Calu3 (cell line): ENCODE measurements around the gene SUGP1. TPM values are rescaled to one million over a fixed set of nuclear protein-coding genes. Genes with fewer than 3 reads are reported as not detected.

ENCODE experiments used
- BruUV-seq: library from RNA; stranded (reverse); fragments of 400-500 nt; replicated peaks from 2 replicates; lab custom pipeline; 2021; lab: Mats Ljungman, UMichigan
- CTCF ChIA-PET: fragments of 300-600 bp; sonication (Branson Sonifier 250); formaldehyde crosslinking; loops from one replicate; lab custom pipeline; 2022; ENCODE audit warnings: antibody characterized with exemption; lab: Charles Lee
- DNase-seq: peaks from one replicate; pipeline ENCODE4 v3.0.0; 2022
- H3K27ac Mint-ChIP-seq: one replicate; pipeline ENCODE4 v1.8.0; 2022; ENCODE audit warnings: mixed read lengths; ENCODE audit not compliant: unreplicated experiment
- H3K27me3 Mint-ChIP-seq: one replicate; pipeline ENCODE4 v1.8.0; 2022; ENCODE audit warnings: mixed read lengths; ENCODE audit not compliant: unreplicated experiment
- H3K36me3 Mint-ChIP-seq: one replicate; pipeline ENCODE4 v1.8.0; 2022; ENCODE audit warnings: mild to moderate bottlenecking, moderate library complexity, mixed read lengths; ENCODE audit not compliant: insufficient read depth, unreplicated experiment
- H3K4me1 Mint-ChIP-seq: one replicate; pipeline ENCODE4 v1.8.0; 2022; ENCODE audit warnings: mild to moderate bottlenecking, low read depth, mixed read lengths; ENCODE audit not compliant: unreplicated experiment
- H3K4me3 Mint-ChIP-seq: one replicate; pipeline ENCODE4 v1.8.0; 2022; ENCODE audit warnings: mild to moderate bottlenecking, low read depth, moderate library complexity, mixed read lengths; ENCODE audit not compliant: unreplicated experiment
- H3K9me3 Mint-ChIP-seq: one replicate; pipeline ENCODE4 v1.8.0; 2022; ENCODE audit warnings: low read depth, mixed read lengths; ENCODE audit not compliant: unreplicated experiment
- intact Hi-C: fragments of 100-400 bp; cut with micrococcal nuclease; formaldehyde crosslinking; loops from one replicate; pipeline ENCODE4 v1.10.0; 2022; ENCODE audit not compliant: unreplicated experiment
- total RNA-seq: library from RNA; stranded (reverse); gene quantifications from 2 replicates; pipeline ENCODE4 v1.2.3, GENCODE V29; 2022
- TF ChIP-seq, protein P1 (sequence below): fragments of 200-600 bp; IDR thresholded peaks from one replicate; pipeline ENCODE4 v1.8.0; 2022; ENCODE audit warnings: antibody characterized with exemption; ENCODE audit not compliant: unreplicated experiment

SUGP1 gene
- total RNA-seq, 1 experiment from 2014 or later, result 41.3 TPM

GRCh38 chr19:19278315-19278714 is 42.0 kb downstream of the SUGP1 start:
- peaks cover 5% of the 10 kb centered on the region for H3K36me3 Mint-ChIP-seq
- peaks cover 8% of the 10 kb centered on the region for H3K27me3 Mint-ChIP-seq
- intact Hi-C loops, result no loop called here
- no peak overlapping the region for H3K4me3 Mint-ChIP-seq
- no TSS peak for BruUV-seq
- TF ChIP-seq, protein P1, sequence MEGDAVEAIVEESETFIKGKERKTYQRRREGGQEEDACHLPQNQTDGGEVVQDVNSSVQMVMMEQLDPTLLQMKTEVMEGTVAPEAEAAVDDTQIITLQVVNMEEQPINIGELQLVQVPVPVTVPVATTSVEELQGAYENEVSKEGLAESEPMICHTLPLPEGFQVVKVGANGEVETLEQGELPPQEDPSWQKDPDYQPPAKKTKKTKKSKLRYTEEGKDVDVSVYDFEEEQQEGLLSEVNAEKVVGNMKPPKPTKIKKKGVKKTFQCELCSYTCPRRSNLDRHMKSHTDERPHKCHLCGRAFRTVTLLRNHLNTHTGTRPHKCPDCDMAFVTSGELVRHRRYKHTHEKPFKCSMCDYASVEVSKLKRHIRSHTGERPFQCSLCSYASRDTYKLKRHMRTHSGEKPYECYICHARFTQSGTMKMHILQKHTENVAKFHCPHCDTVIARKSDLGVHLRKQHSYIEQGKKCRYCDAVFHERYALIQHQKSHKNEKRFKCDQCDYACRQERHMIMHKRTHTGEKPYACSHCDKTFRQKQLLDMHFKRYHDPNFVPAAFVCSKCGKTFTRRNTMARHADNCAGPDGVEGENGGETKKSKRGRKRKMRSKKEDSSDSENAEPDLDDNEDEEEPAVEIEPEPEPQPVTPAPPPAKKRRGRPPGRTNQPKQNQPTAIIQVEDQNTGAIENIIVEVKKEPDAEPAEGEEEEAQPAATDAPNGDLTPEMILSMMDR, result no peak
- no peak overlapping the region for H3K27ac Mint-ChIP-seq
- no peak for DNase-seq
- CTCF ChIA-PET, result no interaction called here
- no peaks in the 10 kb centered on the region for H3K4me1 Mint-ChIP-seq
- H3K9me3 Mint-ChIP-seq, result no peaks in the 10 kb centered on the region

- no peak for DNase-seq
- Mint-ChIP-seq H3K27ac (no peak overlapping the region), H3K4me1 (no peaks in the 10 kb centered on the region), H3K36me3 (peaks cover 5% of the 10 kb centered on the region), H3K27me3 (peaks cover 23% of the 10 kb centered on the region), H3K9me3 (no peaks in the 10 kb centered on the region), H3K4me3 (no peak overlapping the region)
- BruUV-seq, result no TSS peak
- intact Hi-C loops, result no loop called here
- CTCF ChIA-PET, result no interaction called here
- TF ChIP-seq, protein P1, result no peak
Measured at GRCh38 chr19:19276851-19277250, 43.5 kb downstream of the SUGP1 start.

DNA sequence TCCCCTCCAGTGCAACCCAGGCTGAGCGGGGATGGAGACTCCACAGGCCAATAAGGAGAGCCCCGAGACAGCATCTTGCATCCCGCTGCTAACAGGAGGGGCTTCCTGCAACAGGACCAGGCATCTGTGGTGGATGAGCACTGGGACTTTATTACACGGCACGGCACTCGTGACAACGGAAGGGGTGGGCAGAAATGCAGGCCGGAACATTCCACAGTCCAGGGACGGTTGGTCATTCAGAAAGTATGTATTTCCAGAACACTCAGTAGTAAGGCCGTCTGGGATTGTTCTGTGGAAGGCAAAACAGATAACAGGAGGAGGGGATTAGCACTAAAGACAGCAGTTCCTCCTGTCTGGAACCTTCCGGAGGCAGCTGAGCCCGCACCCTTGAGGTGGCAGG is 43.9 kb downstream of the SUGP1 start:
- Mint-ChIP-seq H3K27me3 (peaks cover 27% of the 10 kb centered on the region), H3K9me3 (no peaks in the 10 kb centered on the region), H3K27ac (no peak overlapping the region), H3K4me1 (no peaks in the 10 kb centered on the region), H3K4me3 (no peak overlapping the region), H3K36me3 (peaks cover 5% of the 10 kb centered on the region)
- DNase-seq, result no peak
- BruUV-seq, result no TSS peak
- CTCF ChIA-PET, result no interaction called here
- intact Hi-C loops, result no loop called here
- TF ChIP-seq, protein P1, result no peak

DNA sequence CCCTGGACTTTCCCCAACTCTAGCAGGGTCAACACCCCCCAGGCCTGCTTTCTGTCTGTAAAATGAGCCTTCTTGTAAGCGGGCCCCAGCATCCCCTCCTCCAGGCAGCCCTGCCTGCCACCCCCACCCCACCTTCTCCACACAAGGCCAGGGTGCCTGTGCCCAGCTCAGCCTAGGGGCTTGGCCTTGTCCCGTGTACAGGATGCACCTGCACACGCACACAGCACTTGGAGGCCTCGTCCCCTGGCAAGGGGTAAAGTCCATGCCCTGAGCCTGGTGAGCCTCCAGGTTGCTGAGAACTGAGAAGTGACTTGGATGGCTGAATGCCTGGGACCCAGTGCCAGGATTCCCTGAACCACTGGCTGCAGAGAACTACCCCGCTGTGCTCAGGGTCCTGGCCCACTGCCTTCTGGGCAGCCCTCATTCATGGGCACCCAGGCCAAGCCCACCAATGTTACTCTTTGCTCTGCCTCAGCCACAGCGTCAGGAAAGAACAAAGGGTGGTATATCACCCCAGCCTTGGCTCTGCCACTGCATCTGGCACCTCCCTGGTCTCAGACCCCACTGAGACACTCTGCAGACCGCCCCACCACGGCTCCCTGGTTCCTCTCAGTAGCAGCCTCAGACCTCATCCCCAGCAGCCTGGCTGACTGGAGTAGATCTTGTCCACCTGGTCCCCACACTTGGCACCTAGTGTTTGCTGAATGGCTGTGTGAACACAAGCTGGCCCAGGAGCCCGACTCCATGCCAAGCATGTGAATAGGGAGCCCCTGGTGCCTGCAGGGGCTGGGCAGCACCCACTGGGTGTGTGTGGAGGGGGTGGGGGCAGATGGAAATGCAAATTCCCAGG is 45.4 kb downstream of the SUGP1 start:
- Mint-ChIP-seq H3K36me3 (peaks cover 5% of the 10 kb centered on the region), H3K9me3 (no peaks in the 10 kb centered on the region), H3K4me1 (no peaks in the 10 kb centered on the region), H3K27ac (no peak overlapping the region), H3K27me3 (peaks cover 38% of the 10 kb centered on the region), H3K4me3 (no peak overlapping the region)
- TF ChIP-seq, protein P1, result no peak
- BruUV-seq, result no TSS peak
- no peak for DNase-seq
- intact Hi-C loops, result no loop called here
- CTCF ChIA-PET, result no interaction called here
